SK-N-SH treated with all-trans-retinoic acid at 6 μM for 48 hours (cell line): ENCODE measurements around the gene MROH9.
A peak's percentile ranks its signal among the peaks of the same experiment; 100 is the strongest.

Experiments used
- ATAC-seq: fragments of 200-7000 bp; cut with Tn5 transposase; 3 replicates; pipeline ENCODE4 v1.9.1; 2020; ENCODE audit warnings: mild to moderate bottlenecking, moderate library complexity
- ARNTL ChIP-seq: fragments of 450-650 bp; formaldehyde crosslinking; IDR thresholded peaks from 2 replicates; pipeline ENCODE4 v1.5.0; 2020; ENCODE audit warnings: low read depth, mild to moderate bottlenecking, moderate library complexity, borderline replicate concordance
- BACH2 ChIP-seq: fragments of 250-450 bp; sonication (Bioruptor Pico); IDR thresholded peaks from 2 replicates; pipeline ENCODE4 v1.9.0; 2021; ENCODE audit warnings: mild to moderate bottlenecking, borderline replicate concordance
- CREB5 ChIP-seq: fragments of 250-450 bp; sonication (Bioruptor Pico); IDR thresholded peaks from 2 replicates; pipeline ENCODE4 v1.5.1; 2020; ENCODE audit warnings: low read depth, mild to moderate bottlenecking, moderate library complexity
- CSDC2 ChIP-seq: fragments of 250-450 bp; sonication (Bioruptor Pico); IDR thresholded peaks from 2 replicates; pipeline ENCODE4 v1.5.0; 2020; ENCODE audit warnings: mild to moderate bottlenecking, moderate library complexity
- CSRNP3 ChIP-seq: fragments of 250-450 bp; sonication (Bioruptor Pico); IDR thresholded peaks from 2 replicates; pipeline ENCODE4 v1.5.1; 2021; ENCODE audit warnings: mild to moderate bottlenecking, moderate library complexity
- ESRRG ChIP-seq: fragments of 250-450 bp; sonication (Bioruptor Pico); IDR thresholded peaks from 2 replicates; pipeline ENCODE4 v1.6.1; 2021; ENCODE audit warnings: mild to moderate bottlenecking
- GLIS3 ChIP-seq: fragments of 250-450 bp; sonication (Bioruptor Pico); IDR thresholded peaks from 2 replicates; pipeline ENCODE4 v1.5.0; 2020; ENCODE audit warnings: mild to moderate bottlenecking, moderate library complexity
- ISL1 ChIP-seq: fragments of 250-450 bp; sonication (Bioruptor Pico); IDR thresholded peaks from 2 replicates; pipeline ENCODE4 v2.1.2; 2022; ENCODE audit warnings: mild to moderate bottlenecking, moderate library complexity
- OSR1 ChIP-seq: fragments of 250-450 bp; sonication (Bioruptor Pico); IDR thresholded peaks from 2 replicates; pipeline ENCODE4 v1.8.0; 2022; ENCODE audit warnings: moderate library complexity, mild to moderate bottlenecking, inconsistent platforms
- PATZ1 ChIP-seq: fragments of 250-450 bp; sonication (Bioruptor Pico); IDR thresholded peaks from 2 replicates; pipeline ENCODE4 v1.8.0; 2020; ENCODE audit warnings: mild to moderate bottlenecking, moderate library complexity, borderline replicate concordance
- POU6F1 ChIP-seq: fragments of 250-450 bp; sonication (Bioruptor Pico); IDR thresholded peaks from 2 replicates; pipeline ENCODE4 v1.8.0; 2021; ENCODE audit warnings: low read depth, mild to moderate bottlenecking, moderate library complexity, borderline replicate concordance
- PPARA ChIP-seq: fragments of 250-450 bp; sonication (Bioruptor Pico); IDR thresholded peaks from 2 replicates; pipeline ENCODE4 v1.5.0; 2020; ENCODE audit warnings: mild to moderate bottlenecking, borderline replicate concordance
- RARB ChIP-seq: fragments of 250-450 bp; sonication (Bioruptor Pico); IDR thresholded peaks from 2 replicates; pipeline ENCODE4 v1.8.0; 2021; ENCODE audit warnings: mild to moderate bottlenecking, moderate library complexity
- SNAI2 ChIP-seq: fragments of 250-450 bp; sonication (Bioruptor Pico); IDR thresholded peaks from 2 replicates; pipeline ENCODE4 v1.5.0; 2020; ENCODE audit warnings: mild to moderate bottlenecking, moderate library complexity
- TCF4 ChIP-seq: fragments of 250-450 bp; sonication (Bioruptor Pico); IDR thresholded peaks from 2 replicates; pipeline ENCODE4 v1.8.0; 2021; ENCODE audit warnings: mild to moderate bottlenecking, moderate library complexity, borderline replicate concordance
- TOX ChIP-seq: fragments of 250-450 bp; sonication (Bioruptor Pico); IDR thresholded peaks from 2 replicates; pipeline ENCODE4 v1.8.0; 2021; ENCODE audit warnings: mild to moderate bottlenecking, moderate library complexity, borderline replicate concordance
- TSHZ2 ChIP-seq: fragments of 250-450 bp; sonication (Bioruptor Pico); IDR thresholded peaks from 2 replicates; pipeline ENCODE4 v1.5.0; 2020; ENCODE audit warnings: mild to moderate bottlenecking, moderate library complexity
- ZFP3 ChIP-seq: fragments of 250-450 bp; sonication (Bioruptor Pico); IDR thresholded peaks from 2 replicates; pipeline ENCODE4 v1.5.0; 2020; ENCODE audit warnings: mild to moderate bottlenecking, moderate library complexity
- ZFP30 ChIP-seq: fragments of 450-650 bp; formaldehyde crosslinking; IDR thresholded peaks from 2 replicates; pipeline ENCODE4 v1.5.0; 2022; ENCODE audit warnings: mild to moderate bottlenecking, moderate library complexity
- ZNF565 ChIP-seq: fragments of 450-650 bp; formaldehyde crosslinking; conservative IDR thresholded peaks from 2 replicates; pipeline ENCODE4 v1.5.0; 2020; ENCODE audit warnings: low read depth, mild to moderate bottlenecking, moderate library complexity
- ZNF70 ChIP-seq: fragments of 450-650 bp; formaldehyde crosslinking; IDR thresholded peaks from 2 replicates; pipeline ENCODE4 v1.5.0; 2020; ENCODE audit warnings: mild to moderate bottlenecking, moderate library complexity
- ZNF8 ChIP-seq: fragments of 450-650 bp; formaldehyde crosslinking; IDR thresholded peaks from 2 replicates; pipeline ENCODE4 v1.5.0; 2020; ENCODE audit warnings: mild to moderate bottlenecking, moderate library complexity

MROH9 gene

GRCh38 chr1:170935231-170935630 lies at the start of gene MROH9:
MROH9 (plus strand) TSS chr1:170935534; CDS start chr1:170945557, 10,023 bp downstream.
- TF ChIP-seq PATZ1 (no peak), GLIS3 (CRISPR knock-in tag) (no peak), ZFP3 (no peak), TOX (CRISPR knock-in tag) (no peak), ESRRG (CRISPR knock-in tag) (no peak), CSRNP3 (CRISPR knock-in tag) (no peak), CREB5 (CRISPR knock-in tag) (no peak), CSDC2 (no peak), TSHZ2 (CRISPR knock-in tag) (no peak), RARB (CRISPR knock-in tag) (no peak), OSR1 (CRISPR knock-in tag) (no peak), BACH2 (CRISPR knock-in tag) (no peak), POU6F1 (no peak), ZNF8 (no peak), TCF4 (CRISPR knock-in tag) (no peak), SNAI2 (CRISPR knock-in tag) (no peak), PPARA (no peak)
- no peak for ATAC-seq

- peak; percentile 66 for ATAC-seq
- no peak for TF ChIP-seq ZNF70
- no peak for TF ChIP-seq TCF4 (CRISPR knock-in tag)
- no peak for TF ChIP-seq SNAI2 (CRISPR knock-in tag)
- TF ChIP-seq GLIS3 (CRISPR knock-in tag), result no peak
- no peak for TF ChIP-seq ZFP30 (CRISPR knock-in tag)
- TF ChIP-seq ARNTL (CRISPR knock-in tag), result no peak
- TF ChIP-seq OSR1 (CRISPR knock-in tag), result no peak
- no peak for TF ChIP-seq PPARA
- TF ChIP-seq CSDC2, result no peak
- TF ChIP-seq ZNF565 (CRISPR knock-in tag), result no peak
- no peak for TF ChIP-seq ISL1 (CRISPR knock-in tag)
- no peak for TF ChIP-seq ZNF8
- no peak for TF ChIP-seq PATZ1
- no peak for TF ChIP-seq POU6F1
- no peak for TF ChIP-seq ESRRG (CRISPR knock-in tag)
- no peak for TF ChIP-seq ZFP3
- no peak for TF ChIP-seq CSRNP3 (CRISPR knock-in tag)
- no peak for TF ChIP-seq TOX (CRISPR knock-in tag)
- TF ChIP-seq CREB5 (CRISPR knock-in tag), result no peak
Measured at GRCh38 chr1:170885551-170885950, 49.8 kb upstream of the MROH9 start.
